Glutamatergic neuron (in vitro differentiated cells): ENCODE results near the gene KAZALD1. TPM values are rescaled to one million over a fixed set of nuclear protein-coding genes. Genes with fewer than 3 reads are reported as not detected.

ENCODE experiments used
- DNase-seq: peaks from one replicate; pipeline ENCODE4 v3.0.0; 2022
- H3K27ac Mint-ChIP-seq: one replicate; pipeline ENCODE4 v1.8.0; 2020; ENCODE audit warnings: mild to moderate bottlenecking, mixed read lengths, inconsistent platforms; ENCODE audit not compliant: unreplicated experiment
- H3K27me3 Mint-ChIP-seq: one replicate; pipeline ENCODE4 v1.8.0; 2020; ENCODE audit warnings: mild to moderate bottlenecking, moderate library complexity, mixed read lengths, inconsistent platforms; ENCODE audit not compliant: unreplicated experiment
- H3K36me3 Mint-ChIP-seq: one replicate; pipeline ENCODE4 v1.8.0; 2020; ENCODE audit warnings: mild to moderate bottlenecking, mixed read lengths, inconsistent platforms; ENCODE audit not compliant: unreplicated experiment
- H3K4me1 Mint-ChIP-seq: one replicate; pipeline ENCODE4 v1.8.0; 2020; ENCODE audit warnings: mild to moderate bottlenecking, low read depth, mixed read lengths, inconsistent platforms; ENCODE audit not compliant: unreplicated experiment
- H3K4me3 Mint-ChIP-seq: one replicate; pipeline ENCODE4 v1.8.0; 2020; ENCODE audit warnings: mild to moderate bottlenecking, mixed read lengths, inconsistent platforms; ENCODE audit not compliant: unreplicated experiment
- H3K9me3 Mint-ChIP-seq: one replicate; pipeline ENCODE4 v1.8.0; 2020; ENCODE audit warnings: mild to moderate bottlenecking, moderate library complexity, mixed read lengths, inconsistent platforms; ENCODE audit not compliant: unreplicated experiment
- total RNA-seq: library from RNA; stranded (reverse); fragmentation: NEBNext Ultra II Directional; extraction: Animal tissue kit (Norgen Biotek cat#: 25700); gene quantifications from one replicate; pipeline ENCODE4 v1.2.1, GENCODE V29; 2021; ENCODE audit not compliant: unreplicated experiment
- TF ChIP-seq, protein P1 (sequence below): fragments of 200-600 bp; sonication (generic); IDR thresholded peaks from one replicate; pipeline ENCODE4 v1.5.0; 2021; ENCODE audit not compliant: partially characterized antibody, unreplicated experiment

The KAZALD1 gene
- total RNA-seq, 1 donor from 2014 or later: 0.59 TPM

GRCh38 chr10:101089520-101090299 lies 27.9 kb downstream of the KAZALD1 start:
- TF ChIP-seq, protein P1, sequence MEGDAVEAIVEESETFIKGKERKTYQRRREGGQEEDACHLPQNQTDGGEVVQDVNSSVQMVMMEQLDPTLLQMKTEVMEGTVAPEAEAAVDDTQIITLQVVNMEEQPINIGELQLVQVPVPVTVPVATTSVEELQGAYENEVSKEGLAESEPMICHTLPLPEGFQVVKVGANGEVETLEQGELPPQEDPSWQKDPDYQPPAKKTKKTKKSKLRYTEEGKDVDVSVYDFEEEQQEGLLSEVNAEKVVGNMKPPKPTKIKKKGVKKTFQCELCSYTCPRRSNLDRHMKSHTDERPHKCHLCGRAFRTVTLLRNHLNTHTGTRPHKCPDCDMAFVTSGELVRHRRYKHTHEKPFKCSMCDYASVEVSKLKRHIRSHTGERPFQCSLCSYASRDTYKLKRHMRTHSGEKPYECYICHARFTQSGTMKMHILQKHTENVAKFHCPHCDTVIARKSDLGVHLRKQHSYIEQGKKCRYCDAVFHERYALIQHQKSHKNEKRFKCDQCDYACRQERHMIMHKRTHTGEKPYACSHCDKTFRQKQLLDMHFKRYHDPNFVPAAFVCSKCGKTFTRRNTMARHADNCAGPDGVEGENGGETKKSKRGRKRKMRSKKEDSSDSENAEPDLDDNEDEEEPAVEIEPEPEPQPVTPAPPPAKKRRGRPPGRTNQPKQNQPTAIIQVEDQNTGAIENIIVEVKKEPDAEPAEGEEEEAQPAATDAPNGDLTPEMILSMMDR: no peak
- DNase-seq: no peak
- Mint-ChIP-seq H3K9me3 (peaks cover under 1% of the 10 kb centered on the region), H3K4me3 (no peak overlapping the region), H3K27ac (no peak overlapping the region), H3K27me3 (peaks cover 7% of the 10 kb centered on the region), H3K4me1 (no peaks in the 10 kb centered on the region), H3K36me3 (no peaks in the 10 kb centered on the region)

DNA sequence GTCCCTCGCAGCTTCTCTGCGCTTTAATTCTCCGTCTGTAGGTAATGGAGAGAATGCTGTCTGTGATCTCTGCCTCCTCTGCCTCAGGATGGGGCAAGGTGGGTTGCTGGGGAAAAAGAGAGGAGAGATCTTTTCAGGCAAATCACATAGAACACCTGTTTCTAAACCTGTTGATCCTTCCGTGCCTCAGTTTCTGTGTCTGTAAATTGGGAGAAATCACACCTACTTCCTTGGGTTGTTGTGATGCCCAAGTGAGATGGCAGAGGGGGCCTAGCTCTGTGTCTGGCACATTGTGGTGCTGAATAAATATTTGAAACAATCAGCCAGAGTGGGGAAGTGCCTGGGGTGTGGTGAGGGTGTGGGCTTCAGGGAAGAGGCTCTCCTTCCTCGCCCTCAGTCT lies 28.8 kb downstream of the KAZALD1 start:
- peaks cover 9% of the 10 kb centered on the region for H3K27me3 Mint-ChIP-seq
- H3K9me3 Mint-ChIP-seq: peaks cover 3% of the 10 kb centered on the region
- DNase-seq: no peak
- no peaks in the 10 kb centered on the region for H3K36me3 Mint-ChIP-seq
- no peak overlapping the region for H3K27ac Mint-ChIP-seq
- TF ChIP-seq, protein P1: no peak
- no peak overlapping the region for H3K4me3 Mint-ChIP-seq
- no peaks in the 10 kb centered on the region for H3K4me1 Mint-ChIP-seq

DNA sequence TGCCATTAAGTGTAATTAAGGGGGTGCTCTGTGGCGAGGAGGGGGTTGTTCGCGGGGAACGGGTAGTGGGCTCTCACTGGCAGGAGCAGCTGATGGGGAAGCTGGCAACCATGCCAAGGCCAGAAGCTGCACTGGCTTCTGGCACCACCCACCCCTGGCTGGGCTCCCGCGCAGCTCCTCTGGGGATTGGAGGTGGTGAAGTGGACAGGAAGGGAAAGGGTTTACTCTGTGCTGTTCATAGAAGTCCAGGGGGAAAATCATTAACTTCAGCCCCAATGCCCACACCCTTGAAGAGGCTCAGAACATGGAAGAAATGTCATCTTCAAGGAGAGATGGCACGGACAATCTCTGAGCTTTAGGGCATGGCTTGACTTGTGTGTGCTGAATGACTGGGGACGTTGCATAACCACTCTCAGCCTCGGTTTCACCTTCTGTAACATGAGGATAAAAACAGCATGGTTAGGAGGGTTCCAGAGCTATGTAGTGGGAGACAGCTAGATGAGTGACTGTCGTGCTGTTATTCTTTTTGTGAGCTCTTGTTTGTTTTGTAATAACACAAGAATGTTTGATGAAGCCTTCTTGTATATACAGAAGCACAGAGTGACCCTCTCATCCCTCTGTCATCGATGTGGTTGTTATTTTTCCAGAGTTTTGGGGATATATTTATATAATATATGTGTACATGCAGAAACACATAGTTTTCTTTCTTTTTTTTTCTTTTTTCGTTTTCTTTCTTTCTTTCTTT lies 29.9 kb downstream of the KAZALD1 start:
- Mint-ChIP-seq H3K4me3 (no peak overlapping the region), H3K9me3 (peaks cover 3% of the 10 kb centered on the region), H3K36me3 (no peaks in the 10 kb centered on the region), H3K4me1 (no peaks in the 10 kb centered on the region), H3K27ac (no peak overlapping the region), H3K27me3 (peaks cover 9% of the 10 kb centered on the region)
- no peak for DNase-seq
- TF ChIP-seq, protein P1: no peak

GRCh38 chr10:101092881-101093354 lies 31.1 kb downstream of the KAZALD1 start:
- Mint-ChIP-seq H3K4me1 (peaks cover 4% of the 10 kb centered on the region), H3K36me3 (no peaks in the 10 kb centered on the region), H3K9me3 (peaks cover 3% of the 10 kb centered on the region), H3K4me3 (no peak overlapping the region), H3K27me3 (peaks cover 12% of the 10 kb centered on the region), H3K27ac (no peak overlapping the region)
- no peak for DNase-seq
- TF ChIP-seq, protein P1: no peak
